CD14-positive monocyte (primary cell): ENCODE data around the gene MAP7D1. TPM values are rescaled to one million over a fixed set of nuclear protein-coding genes. Genes with fewer than 3 reads are reported as not detected.

ENCODE experiments used
- DNase-seq, 3 donors: peaks; one replicate each; pipeline ENCODE4 v3.0.0-alpha.2; 2011 to 2022
- H2AFZ ChIP-seq: 2 replicates; pipeline ENCODE4 v1.6.0; 2012; ENCODE audit warnings: mild to moderate bottlenecking, low read depth, low read length, inconsistent platforms; ENCODE audit not compliant: insufficient read depth, poor library complexity, severe bottlenecking
- H3K27ac ChIP-seq, 2 donors: 1 replicate in 1 of 2; 2 replicates in 1 of 2; pipeline ENCODE4 v1.5.1; 2012 to 2013; ENCODE audit warnings: low read length in 2 of 2, control low read depth in 1 of 2, inconsistent platforms in 1 of 2, low read depth in 1 of 2, mild to moderate bottlenecking in 1 of 2
- H3K27me3 ChIP-seq, 2 donors: one replicate each; pipeline versions ENCODE4 v1.6.0 to v1.6.1; 2011 to 2013; ENCODE audit warnings: low read length in 2 of 2; ENCODE audit not compliant: control insufficient read depth in 2 of 2, insufficient read depth in 2 of 2
- H3K36me3 ChIP-seq, 2 donors: replicated peaks in 1 of 2; 1 replicate in 1 of 2; 2 replicates in 1 of 2; pipeline versions ENCODE4 v1.5.1 to v1.6.1; 2012 to 2013; ENCODE audit warnings: low read length in 2 of 2, control low read depth in 1 of 2, inconsistent platforms in 1 of 2, mild to moderate bottlenecking in 1 of 2; ENCODE audit not compliant: insufficient read depth in 2 of 2, control insufficient read depth in 1 of 2
- H3K4me1 ChIP-seq, 2 donors: 1 replicate in 1 of 2; 2 replicates in 1 of 2; pipeline versions ENCODE4 v1.5.1 to v1.6.1; 2012 to 2013; ENCODE audit warnings: low read length in 2 of 2, control low read depth in 1 of 2, inconsistent platforms in 1 of 2, mild to moderate bottlenecking in 1 of 2, moderate library complexity in 1 of 2; ENCODE audit not compliant: insufficient read depth in 2 of 2, control insufficient read depth in 1 of 2
- H3K4me2 ChIP-seq: replicated peaks from 2 replicates; pipeline ENCODE3; 2012; ENCODE audit warnings: low read length, moderate library complexity, mild to moderate bottlenecking; ENCODE audit not compliant: poor library complexity, severe bottlenecking; ENCODE audit errors: extremely low read depth
- H3K4me3 ChIP-seq, 3 experiments: fragments of 200-600 bp in 1 of 3; sonication (generic) in 1 of 3; replicated peaks in 1 of 3; 1 replicate in 2 of 3; 2 replicates in 1 of 3; pipeline ENCODE4 v1.5.1; 2011 to 2013; ENCODE audit warnings: low read length in 3 of 3, mild to moderate bottlenecking in 3 of 3, control low read depth in 2 of 3, low read depth in 2 of 3, inconsistent platforms in 1 of 3, moderate library complexity in 1 of 3
- H3K79me2 ChIP-seq: 2 replicates; pipeline ENCODE4 v1.6.0; 2012; ENCODE audit warnings: mild to moderate bottlenecking, control low read depth, inconsistent platforms, low read length, moderate library complexity; ENCODE audit not compliant: insufficient read depth
- H3K9ac ChIP-seq: 2 replicates; pipeline ENCODE4 v1.6.0; 2017; ENCODE audit warnings: low read length, mild to moderate bottlenecking; ENCODE audit not compliant: insufficient read depth, poor library complexity, severe bottlenecking
- H3K9me3 ChIP-seq, 2 donors: replicated peaks in 1 of 2; 1 replicate in 1 of 2; 2 replicates in 1 of 2; pipeline versions ENCODE4 v1.5.1 to v1.6.1; 2012 to 2013; ENCODE audit warnings: low read length in 2 of 2, control low read depth in 1 of 2; ENCODE audit not compliant: control insufficient read depth in 1 of 2, insufficient read depth in 1 of 2
- H4K20me1 ChIP-seq: 2 replicates; pipeline ENCODE4 v1.6.0; 2012; ENCODE audit warnings: mild to moderate bottlenecking, low read length, control low read depth, moderate library complexity; ENCODE audit not compliant: insufficient read depth
- H3K27ac Mint-ChIP-seq, 7 donors: one replicate each; pipeline ENCODE4 v1.8.0; 2020; ENCODE audit warnings: mild to moderate bottlenecking in 7 of 7, mixed read lengths in 7 of 7, moderate library complexity in 6 of 7, inconsistent platforms in 2 of 7
- H3K27me3 Mint-ChIP-seq, 3 donors: one replicate each; pipeline ENCODE4 v1.8.0; 2021 to 2022; ENCODE audit warnings: low read depth in 3 of 3, mild to moderate bottlenecking in 3 of 3, mixed read lengths in 3 of 3, moderate library complexity in 3 of 3, inconsistent platforms in 1 of 3
- H3K36me3 Mint-ChIP-seq, 2 donors: one replicate each; pipeline ENCODE4 v1.8.0; 2020; ENCODE audit warnings: mixed read lengths in 2 of 2, inconsistent platforms in 1 of 2, mild to moderate bottlenecking in 1 of 2
- H3K4me1 Mint-ChIP-seq: one replicate; pipeline ENCODE4 v1.8.0; 2020; ENCODE audit warnings: mild to moderate bottlenecking, mixed read lengths
- H3K4me3 Mint-ChIP-seq, 2 donors: one replicate each; pipeline ENCODE4 v1.8.0; 2020; ENCODE audit warnings: mild to moderate bottlenecking in 2 of 2, mixed read lengths in 2 of 2, moderate library complexity in 1 of 2
- H3K9me3 Mint-ChIP-seq, 7 donors: one replicate each; pipeline ENCODE4 v1.8.0; 2020 to 2022; ENCODE audit warnings: mixed read lengths in 7 of 7, mild to moderate bottlenecking in 6 of 7, moderate library complexity in 6 of 7, inconsistent platforms in 2 of 7
- WGBS: methylation state at CpG from one replicate; pipeline ENCODE4 v1.1.5; 2013; ENCODE audit warnings: missing lambda C conversion rate; ENCODE audit not compliant: insufficient coverage; 5-methylcytosine and 5-hydroxymethylcytosine counted together
- intact Hi-C, 2 donors: fragments of 100-400 bp; cut with micrococcal nuclease; formaldehyde crosslinking; loops; one replicate each; pipeline versions ENCODE4 v1.15.0 to v1.15.1; 2023
- polyA plus RNA-seq, 3 donors: library from polyadenylated mRNA; depleted of rRNA in 1 of 3; unstranded in 2 of 3; stranded (reverse) in 1 of 3; fragments of 300-500 nt in 2 of 3; fragments of >200 nt in 1 of 3; fragmentation: Illumina TruSeq in 2 of 3; gene quantifications; 1 replicate in 2 of 3; 2 replicates in 1 of 3; pipeline ENCODE4 v1.2.3, GENCODE V29; 2012 to 2021
- TF ChIP-seq, protein P1 (sequence below): fragments of 200-600 bp; IDR thresholded peaks from one replicate; pipeline ENCODE4 v1.8.0; 2022; ENCODE audit warnings: antibody characterized with exemption, mild to moderate bottlenecking

The MAP7D1 gene
- polyA plus RNA-seq, 3 donors = 12.3 to 153 (median 13.6) TPM

DNA sequence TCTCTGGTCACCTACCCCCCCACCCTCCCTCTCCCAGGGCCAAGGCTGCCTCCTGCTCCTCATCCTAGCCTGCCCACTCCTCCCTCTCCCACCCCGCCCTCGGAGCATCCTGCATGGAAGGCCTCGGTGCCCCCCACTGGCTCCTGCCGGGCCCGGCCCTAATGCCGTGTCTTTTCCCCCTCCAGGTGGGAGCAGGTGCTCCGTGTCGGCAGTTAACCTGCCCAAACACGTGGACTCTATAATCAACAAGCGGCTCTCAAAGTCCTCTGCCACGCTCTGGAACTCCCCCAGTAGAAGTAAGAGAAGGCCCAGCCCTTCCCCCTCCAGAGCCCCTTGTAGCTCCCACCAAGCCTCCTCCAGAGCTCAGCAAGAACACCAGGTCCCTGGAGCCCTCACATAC is 18.8 kb downstream of the MAP7D1 start:
- Mint-ChIP-seq H3K27ac (peak overlapping the region in 5 of 7 donors; percentile 2 to 67 (median 45)), H3K4me3 (no peak overlapping the region), H3K27me3 (peaks cover 0 to 5% (median 3%) of the 10 kb centered on the region in 3 donors), H3K36me3 (peaks cover 86 to 95% of the 10 kb centered on the region in 2 donors), H3K4me1 (no peaks in the 10 kb centered on the region), H3K9me3 (peaks cover 0 to 1% (median 0%) of the 10 kb centered on the region in 7 donors)
- Histone ChIP-seq H3K36me3 (peaks cover 92 to 98% of the 10 kb centered on the region in 2 donors), H3K4me2 (no peak overlapping the region), H3K27ac (peak overlapping the region in 1 of 2 donors; percentile 58), H3K9ac (no peak overlapping the region), H3K4me1 (no peaks in the 10 kb centered on the region), H2AFZ (no peak overlapping the region), H3K9me3 (no peaks in the 10 kb centered on the region), H3K79me2 (peaks cover 39% of the 10 kb centered on the region), H3K4me3 (no peak overlapping the region), H4K20me1 (peaks cover 99% of the 10 kb centered on the region), H3K27me3 (no peaks in the 10 kb centered on the region)
- WGBS = 92% methylated on average over 11 of the region's 11 CpGs
- intact Hi-C loops = no loop called here
- no peak for DNase-seq
- TF ChIP-seq, protein P1, sequence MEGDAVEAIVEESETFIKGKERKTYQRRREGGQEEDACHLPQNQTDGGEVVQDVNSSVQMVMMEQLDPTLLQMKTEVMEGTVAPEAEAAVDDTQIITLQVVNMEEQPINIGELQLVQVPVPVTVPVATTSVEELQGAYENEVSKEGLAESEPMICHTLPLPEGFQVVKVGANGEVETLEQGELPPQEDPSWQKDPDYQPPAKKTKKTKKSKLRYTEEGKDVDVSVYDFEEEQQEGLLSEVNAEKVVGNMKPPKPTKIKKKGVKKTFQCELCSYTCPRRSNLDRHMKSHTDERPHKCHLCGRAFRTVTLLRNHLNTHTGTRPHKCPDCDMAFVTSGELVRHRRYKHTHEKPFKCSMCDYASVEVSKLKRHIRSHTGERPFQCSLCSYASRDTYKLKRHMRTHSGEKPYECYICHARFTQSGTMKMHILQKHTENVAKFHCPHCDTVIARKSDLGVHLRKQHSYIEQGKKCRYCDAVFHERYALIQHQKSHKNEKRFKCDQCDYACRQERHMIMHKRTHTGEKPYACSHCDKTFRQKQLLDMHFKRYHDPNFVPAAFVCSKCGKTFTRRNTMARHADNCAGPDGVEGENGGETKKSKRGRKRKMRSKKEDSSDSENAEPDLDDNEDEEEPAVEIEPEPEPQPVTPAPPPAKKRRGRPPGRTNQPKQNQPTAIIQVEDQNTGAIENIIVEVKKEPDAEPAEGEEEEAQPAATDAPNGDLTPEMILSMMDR = no peak

DNA sequence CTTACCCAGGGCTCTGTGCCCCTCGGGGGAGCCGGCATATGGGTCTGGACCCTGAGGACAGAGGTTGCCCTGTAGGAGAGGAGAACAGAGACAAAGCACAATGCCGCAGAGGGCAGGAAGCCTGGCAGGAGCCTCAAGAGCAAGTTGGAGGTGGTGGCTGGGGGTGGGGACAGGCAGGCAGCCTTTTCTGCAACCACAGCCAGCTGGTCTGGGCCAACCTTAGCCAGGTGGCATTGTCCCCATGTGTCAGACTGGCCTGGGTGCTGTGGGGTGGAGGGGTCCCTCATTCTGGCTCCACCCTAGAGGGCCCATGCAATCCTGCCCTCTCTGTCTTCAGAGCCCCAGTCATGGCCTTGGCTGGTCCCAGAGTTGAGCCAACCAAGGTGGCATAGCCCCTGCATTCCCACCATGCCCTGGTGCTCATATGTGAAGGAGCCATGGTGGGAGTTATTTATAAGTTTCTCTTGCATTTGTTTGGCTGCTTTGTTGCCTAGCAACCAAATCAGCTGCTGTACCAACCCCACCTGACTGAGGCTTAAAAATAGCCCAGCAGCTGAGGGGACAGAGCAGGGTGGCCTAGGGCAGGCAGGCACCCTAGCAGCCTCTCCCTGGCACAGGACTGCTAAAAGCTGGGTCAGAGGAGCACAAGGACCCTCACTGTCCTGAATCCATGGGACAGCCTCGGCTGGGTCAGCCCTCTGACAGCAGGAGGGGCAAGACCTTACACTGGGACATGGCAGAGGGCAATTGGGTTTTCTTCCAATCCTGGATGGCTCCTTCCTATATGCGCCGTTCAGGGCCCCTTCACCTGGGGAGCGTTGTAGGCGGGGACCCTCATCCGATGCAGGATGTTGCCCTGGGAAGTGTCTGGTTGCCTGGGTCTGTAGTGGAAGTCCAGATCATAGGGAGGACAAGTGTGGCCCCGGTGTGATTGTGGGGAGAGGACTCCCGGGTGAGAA is 19.5 kb downstream of the MAP7D1 start:
- H3K36me3 Mint-ChIP-seq = peaks cover 88 to 95% of the 10 kb centered on the region in 2 donors
- no peak overlapping the region for H3K9ac ChIP-seq
- 97% methylated on average over 9 of the region's 11 CpGs for WGBS
- H3K27me3 ChIP-seq = no peaks in the 10 kb centered on the region
- H3K9me3 Mint-ChIP-seq = peaks cover 0 to 1% (median 0%) of the 10 kb centered on the region in 7 donors
- H3K27me3 Mint-ChIP-seq = peaks cover 0 to 5% (median 3%) of the 10 kb centered on the region in 3 donors
- TF ChIP-seq, protein P1 = no peak
- H3K79me2 ChIP-seq = peaks cover 32% of the 10 kb centered on the region
- H3K4me3 ChIP-seq = no peak overlapping the region
- intact Hi-C loops = no loop called here
- H3K27ac Mint-ChIP-seq = peak overlapping the region; percentile 45 to 72 (median 60)
- H3K4me2 ChIP-seq = no peak overlapping the region
- no peaks in the 10 kb centered on the region for H3K4me1 Mint-ChIP-seq
- DNase-seq = no peak
- peaks cover 96 to 98% of the 10 kb centered on the region in 2 donors for H3K36me3 ChIP-seq
- no peaks in the 10 kb centered on the region for H3K9me3 ChIP-seq
- no peaks in the 10 kb centered on the region for H3K4me1 ChIP-seq
- H3K4me3 Mint-ChIP-seq = no peak overlapping the region
- H3K27ac ChIP-seq = peak overlapping the region; percentile 12 to 58
- H2AFZ ChIP-seq = no peak overlapping the region
- peaks cover 99% of the 10 kb centered on the region for H4K20me1 ChIP-seq
